Epithelial cell of esophagus (primary cell): ENCODE results near the gene ITGA1.
"Not testable (repeated sequence)": the region's sequence is repeated elsewhere in the genome, so short reads cannot be mapped to it uniquely, and the experiment has no call there.

ENCODE experiments used
- DNase-seq: peaks from one replicate; pipeline ENCODE4 v3.0.0; 2010; ENCODE audit warnings: low read depth
- H3K4me3 ChIP-seq: 2 replicates; pipeline ENCODE4 v1.5.1; 2011; ENCODE audit warnings: mild to moderate bottlenecking, low read length, control low read depth
- TF ChIP-seq, protein P1 (sequence below): IDR thresholded peaks from 2 replicates; pipeline ENCODE4 v1.5.1; 2011; ENCODE audit warnings: low read depth, mild to moderate bottlenecking, low read length, control low read depth, inconsistent platforms; ENCODE audit not compliant: insufficient read depth; ENCODE audit errors: missing control alignments

Gene ITGA1

DNA sequence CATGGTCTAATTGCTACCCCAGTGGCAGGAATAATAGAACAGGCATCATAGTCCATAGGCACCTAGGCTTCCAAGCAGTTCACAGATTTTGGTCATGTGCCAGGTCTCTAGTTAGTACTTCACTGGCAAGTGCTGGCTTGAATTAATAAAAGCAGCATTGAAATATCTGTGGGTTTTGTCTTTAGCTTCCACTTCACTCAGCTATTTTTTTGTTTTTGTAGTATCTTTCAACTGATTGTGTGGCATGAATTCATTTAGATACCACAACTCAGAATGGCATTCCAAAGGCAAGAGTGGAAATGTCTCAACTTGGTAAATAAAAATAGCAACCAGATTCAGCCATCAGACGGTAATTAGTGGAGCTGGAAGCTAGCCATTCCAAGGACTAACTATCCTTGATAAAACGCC lies 173.6 kb downstream of the ITGA1 start:
- peak; percentile 91 for DNase-seq
- TF ChIP-seq, protein P1, sequence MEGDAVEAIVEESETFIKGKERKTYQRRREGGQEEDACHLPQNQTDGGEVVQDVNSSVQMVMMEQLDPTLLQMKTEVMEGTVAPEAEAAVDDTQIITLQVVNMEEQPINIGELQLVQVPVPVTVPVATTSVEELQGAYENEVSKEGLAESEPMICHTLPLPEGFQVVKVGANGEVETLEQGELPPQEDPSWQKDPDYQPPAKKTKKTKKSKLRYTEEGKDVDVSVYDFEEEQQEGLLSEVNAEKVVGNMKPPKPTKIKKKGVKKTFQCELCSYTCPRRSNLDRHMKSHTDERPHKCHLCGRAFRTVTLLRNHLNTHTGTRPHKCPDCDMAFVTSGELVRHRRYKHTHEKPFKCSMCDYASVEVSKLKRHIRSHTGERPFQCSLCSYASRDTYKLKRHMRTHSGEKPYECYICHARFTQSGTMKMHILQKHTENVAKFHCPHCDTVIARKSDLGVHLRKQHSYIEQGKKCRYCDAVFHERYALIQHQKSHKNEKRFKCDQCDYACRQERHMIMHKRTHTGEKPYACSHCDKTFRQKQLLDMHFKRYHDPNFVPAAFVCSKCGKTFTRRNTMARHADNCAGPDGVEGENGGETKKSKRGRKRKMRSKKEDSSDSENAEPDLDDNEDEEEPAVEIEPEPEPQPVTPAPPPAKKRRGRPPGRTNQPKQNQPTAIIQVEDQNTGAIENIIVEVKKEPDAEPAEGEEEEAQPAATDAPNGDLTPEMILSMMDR: no peak
- H3K4me3 ChIP-seq: no peak overlapping the region

DNA sequence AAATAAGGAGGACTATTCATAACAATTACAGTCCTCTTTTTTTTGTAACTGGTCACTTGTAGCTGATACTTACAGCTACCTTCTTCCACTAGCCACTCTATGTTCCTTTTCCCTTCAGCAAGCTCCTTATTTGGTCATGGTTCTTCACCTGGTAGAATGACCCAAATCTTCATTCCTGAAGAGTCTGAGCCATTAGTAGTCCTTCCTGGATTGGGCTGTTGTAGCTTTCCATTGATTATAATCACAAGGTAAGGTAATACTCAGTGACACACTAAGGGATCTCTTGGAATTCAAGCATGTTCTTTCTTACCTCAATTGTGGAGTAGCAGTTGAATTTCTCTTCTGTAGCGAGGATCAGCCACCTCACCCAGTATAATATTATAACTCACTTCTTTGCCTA lies 175.9 kb downstream of the ITGA1 start:
- TF ChIP-seq, protein P1: no peak
- no peak overlapping the region for H3K4me3 ChIP-seq
- DNase-seq: peak; percentile 57

DNA sequence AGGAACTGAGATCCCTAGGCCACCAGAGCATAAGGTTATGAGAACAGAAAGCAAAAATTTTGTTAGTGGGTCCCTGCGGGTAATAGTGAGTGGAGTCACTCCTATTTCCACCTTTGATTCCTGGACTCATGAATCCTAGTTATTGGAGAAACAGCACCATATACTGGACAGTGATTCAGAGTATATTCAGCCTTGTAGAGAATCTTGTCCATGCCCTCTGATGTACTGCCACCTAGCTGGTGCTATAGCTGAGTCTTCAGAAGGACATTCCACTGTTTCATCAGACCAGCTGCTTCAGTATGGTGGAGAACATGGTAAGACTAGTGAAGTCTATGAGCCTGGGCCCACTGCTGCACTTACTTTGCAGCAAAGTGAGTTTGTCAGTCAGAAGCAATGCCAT lies 176.4 kb downstream of the ITGA1 start:
- peak; percentile 43 for DNase-seq
- TF ChIP-seq, protein P1: peak; percentile 23

DNA sequence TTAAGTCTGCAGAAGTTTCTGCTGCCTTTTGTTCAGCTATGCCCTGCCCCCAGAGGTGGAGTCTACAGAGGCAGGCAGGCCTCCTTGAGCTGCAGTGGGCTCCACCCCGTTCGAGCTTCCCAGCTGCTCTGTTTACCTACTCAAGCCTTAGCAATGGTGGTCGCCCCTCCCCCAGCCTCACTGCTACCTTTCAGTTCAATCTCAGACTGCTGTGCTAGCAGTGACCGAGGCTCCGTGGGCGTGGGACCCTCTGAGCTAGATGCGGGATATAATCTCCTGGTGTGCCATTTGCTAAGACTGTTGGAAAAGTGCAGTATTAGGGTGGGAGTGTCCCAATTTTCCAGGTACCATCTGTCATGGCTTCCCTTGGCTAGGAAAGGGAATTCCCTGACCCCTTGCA lies 188.4 kb downstream of the ITGA1 start:
- not testable (repeated sequence) for H3K4me3 ChIP-seq, DNase-seq

More for the DNA sequence above, 176.4 kb downstream of the ITGA1 start:
- H3K4me3 ChIP-seq: no peak overlapping the region

DNA sequence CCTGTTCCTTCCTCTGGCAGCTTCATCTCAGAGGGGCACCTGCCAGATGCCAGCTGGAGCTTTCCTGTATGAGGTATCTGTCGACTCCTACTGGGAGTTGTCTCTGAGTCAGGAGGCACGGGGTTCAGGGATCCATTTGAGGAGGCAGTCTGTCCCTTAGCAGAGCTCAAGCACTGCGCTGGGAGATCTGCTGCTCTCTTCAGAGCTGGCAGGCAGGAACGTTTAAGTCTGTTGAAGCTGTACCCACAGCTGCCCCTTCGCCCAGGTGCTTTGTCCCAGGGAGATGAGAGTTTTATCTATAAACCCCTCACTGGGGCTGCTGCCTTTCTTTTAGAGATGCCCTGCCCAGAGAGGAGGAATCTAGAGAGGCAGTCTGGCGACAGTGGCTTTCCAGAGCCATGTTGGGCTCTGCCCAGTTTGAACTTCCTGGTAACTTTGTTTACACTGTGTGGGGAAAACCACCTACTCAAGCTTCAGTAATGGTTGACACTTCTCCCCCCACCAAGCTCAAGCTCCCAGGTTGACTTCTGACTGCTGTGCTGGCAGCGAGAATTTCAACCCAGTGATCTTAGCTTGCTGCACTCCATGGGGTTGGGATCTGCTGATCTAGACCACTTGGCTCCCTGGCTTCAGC lies 189.7 kb downstream of the ITGA1 start:
- DNase-seq: no peak
- H3K4me3 ChIP-seq: no peak overlapping the region
- TF ChIP-seq, protein P1: no peak

DNA sequence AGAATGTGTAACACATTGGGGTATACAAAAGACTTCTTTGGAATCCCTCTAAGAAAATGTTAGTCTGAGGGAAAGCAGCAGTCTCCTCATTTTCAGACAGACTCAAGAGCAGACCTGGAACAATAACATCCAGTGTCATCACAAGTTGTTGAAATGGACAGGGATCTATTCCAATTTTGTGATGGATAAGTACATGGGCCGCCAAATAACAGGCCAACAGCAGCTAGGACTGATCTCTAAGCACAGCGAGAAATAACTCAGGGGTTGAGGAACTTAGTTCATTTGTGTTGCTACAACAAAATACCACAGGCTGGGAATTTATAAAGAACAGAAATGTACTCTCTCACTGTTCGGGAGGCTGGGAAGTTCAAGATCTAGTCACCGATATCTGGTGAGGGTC lies 193.8 kb downstream of the ITGA1 start:
- no peak overlapping the region for H3K4me3 ChIP-seq
- TF ChIP-seq, protein P1: no peak
- no peak for DNase-seq

DNA sequence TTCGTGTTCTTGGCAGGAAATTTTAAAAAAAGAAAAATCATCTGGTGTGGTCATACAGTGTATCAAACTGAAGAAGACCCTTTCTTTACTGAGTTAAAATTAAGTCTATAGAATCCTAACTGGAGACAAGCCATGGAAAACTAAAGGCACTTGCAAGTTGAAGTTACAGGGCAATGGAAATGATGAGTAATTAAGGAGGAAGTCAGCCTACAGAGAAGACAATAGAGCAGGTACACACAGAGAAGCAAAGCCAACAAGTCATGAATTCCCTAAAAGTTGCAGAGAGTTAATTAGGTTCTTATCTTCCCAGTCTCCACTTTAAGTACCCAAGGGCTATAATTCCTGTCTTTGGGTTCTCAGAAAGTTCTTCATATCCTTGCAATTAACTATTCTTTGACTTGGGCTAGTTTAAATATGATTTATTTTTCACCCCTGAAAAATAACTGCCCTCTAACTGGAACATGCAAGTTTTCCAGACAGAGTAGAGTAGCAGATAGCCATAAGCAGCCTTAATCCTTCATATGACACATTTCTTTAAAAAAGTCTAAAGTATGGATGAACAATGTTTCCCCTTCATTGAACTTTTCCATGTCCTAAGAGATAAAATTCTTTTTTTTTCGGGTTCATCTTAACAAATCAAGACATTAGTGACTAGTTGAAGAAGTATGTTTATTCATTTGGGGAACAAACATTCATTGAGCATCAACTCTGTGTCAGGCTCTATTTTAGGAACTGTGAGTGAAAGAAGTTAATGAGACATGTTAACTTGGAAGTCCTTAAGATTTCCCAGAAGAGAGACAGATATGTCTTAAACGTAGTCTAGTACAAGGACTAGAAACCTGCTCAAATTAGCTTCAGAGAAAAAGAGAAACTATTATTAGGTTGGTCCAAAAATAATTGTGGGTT lies 196.3 kb downstream of the ITGA1 start:
- DNase-seq: peak; percentile 71
- TF ChIP-seq, protein P1: no peak
- H3K4me3 ChIP-seq: no peak overlapping the region
